ENCODE measurements around the gene FAM168A.

- no peak for TF ChIP-seq CTCF (IDR thresholded peaks at IDR 0.05)
- TF ChIP-seq EP300 (IDR thresholded peaks at IDR 0.05), result no peak
- no peak for TF ChIP-seq POLR2A (IDR thresholded peaks at IDR 0.05)
These were observed 188.5 kb downstream of the FAM168A start for GRCh38 chr11:73409431-73409830.

Measured in tibial nerve (tissue), 4 donors.